Measurements from ENCODE around the gene ARFRP1. TPM values are rescaled to one million over a fixed set of nuclear protein-coding genes. Genes with fewer than 3 reads are reported as not detected.

Gene ARFRP1
- total RNA-seq, 2 experiments from 2014 or later: 53.3 to 82.1 TPM

DNA sequence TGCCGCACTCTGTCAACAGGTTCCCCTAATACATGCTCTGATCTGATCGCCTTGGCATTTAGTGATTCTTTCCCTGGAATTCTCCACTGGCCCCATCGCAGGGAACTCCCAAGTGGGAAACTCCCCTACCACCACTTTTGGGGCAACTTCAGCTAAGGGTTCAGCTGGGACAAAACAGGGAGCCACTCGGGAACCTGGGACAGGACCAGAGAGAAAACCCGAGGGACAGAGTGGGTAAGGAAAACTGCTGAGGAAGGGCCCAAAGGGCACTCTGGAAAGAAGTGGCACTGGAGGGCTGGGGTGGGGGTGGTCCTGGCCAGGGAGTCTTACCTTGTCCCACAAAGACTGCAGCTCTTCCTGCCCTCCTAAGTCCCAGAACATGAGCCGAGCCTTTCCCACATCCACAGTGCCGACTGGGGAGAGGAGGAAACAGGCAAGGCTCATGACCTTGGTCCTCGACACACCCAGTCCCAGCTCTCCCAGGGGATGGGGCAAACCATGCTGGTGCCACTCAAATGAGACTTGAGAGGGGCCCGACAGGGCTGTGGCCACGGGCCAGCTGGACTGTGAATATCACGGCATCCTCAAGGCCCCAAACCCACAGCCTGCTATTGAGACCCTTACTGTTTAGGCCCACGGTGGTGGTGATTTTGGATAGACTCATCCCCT lies 1.6 kb downstream of the ARFRP1 start:
- Histone ChIP-seq H3K4me3 (ENCODE audit: low read depth, low read length, poor library complexity, severe bottlenecking) (peak overlapping the region; percentile 97), H3K79me2 (ENCODE audit: insufficient read depth, low read depth, low read length) (peaks cover 53% of the 10 kb centered on the region), H2AFZ (ENCODE audit: low read length) (no peak overlapping the region), H4K20me1 (ENCODE audit: insufficient read depth, low read length) (peaks cover 8% of the 10 kb centered on the region; the same call in 1 of the 2 replicates), H3K4me2 (ENCODE audit: low read length) (peak overlapping the region; percentile 79), H3K9me2 (ENCODE audit: insufficient read depth, low read length) (no peaks in the 10 kb centered on the region), H3K36me3 (ENCODE audit: insufficient read depth, low read length) (peaks cover 63% of the 10 kb centered on the region), H3K27ac (ENCODE audit: low read depth, low read length, poor library complexity, severe bottlenecking) (peak overlapping the region; percentile 71), H3K9me3 (ENCODE audit: low read length) (no peaks in the 10 kb centered on the region), H3K4me1 (ENCODE audit: insufficient read depth, low read length, poor library complexity, severe bottlenecking) (peaks cover 28% of the 10 kb centered on the region)
- POLR2A ChIA-PET: interaction anchor here (0.7 kb wide), 1 partner anchor 65 kb away, joined by 4 read pairs; no protein-coding TSS in a partner anchor
- no peak for TF ChIP-seq EZH2phosphoT487 (IDR thresholded peaks at IDR 0.05; ENCODE audit: borderline replicate concordance, low read depth, low read length)
- TF ChIP-seq, protein P1, sequence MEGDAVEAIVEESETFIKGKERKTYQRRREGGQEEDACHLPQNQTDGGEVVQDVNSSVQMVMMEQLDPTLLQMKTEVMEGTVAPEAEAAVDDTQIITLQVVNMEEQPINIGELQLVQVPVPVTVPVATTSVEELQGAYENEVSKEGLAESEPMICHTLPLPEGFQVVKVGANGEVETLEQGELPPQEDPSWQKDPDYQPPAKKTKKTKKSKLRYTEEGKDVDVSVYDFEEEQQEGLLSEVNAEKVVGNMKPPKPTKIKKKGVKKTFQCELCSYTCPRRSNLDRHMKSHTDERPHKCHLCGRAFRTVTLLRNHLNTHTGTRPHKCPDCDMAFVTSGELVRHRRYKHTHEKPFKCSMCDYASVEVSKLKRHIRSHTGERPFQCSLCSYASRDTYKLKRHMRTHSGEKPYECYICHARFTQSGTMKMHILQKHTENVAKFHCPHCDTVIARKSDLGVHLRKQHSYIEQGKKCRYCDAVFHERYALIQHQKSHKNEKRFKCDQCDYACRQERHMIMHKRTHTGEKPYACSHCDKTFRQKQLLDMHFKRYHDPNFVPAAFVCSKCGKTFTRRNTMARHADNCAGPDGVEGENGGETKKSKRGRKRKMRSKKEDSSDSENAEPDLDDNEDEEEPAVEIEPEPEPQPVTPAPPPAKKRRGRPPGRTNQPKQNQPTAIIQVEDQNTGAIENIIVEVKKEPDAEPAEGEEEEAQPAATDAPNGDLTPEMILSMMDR (conservative IDR thresholded peaks at IDR 0.05; ENCODE audit: low read length): no peak
- CTCF ChIA-PET (ENCODE audit: unreplicated experiment): interaction anchor here (0.8 kb wide), 1 partner anchor 30 kb away, joined by 5 read pairs; the partner anchor contains the start of gene LIME1
- DNase-seq (ENCODE audit: low spot score): no peak
- BruUV-seq (replicated peaks): TSS peak; percentile 61
- intact Hi-C loops (cut with micrococcal nuclease; ENCODE audit: unreplicated experiment): loop anchor here (2.0 to 5.0 kb wide), 2 partner anchors 41 to 81 kb away; no protein-coding TSS in a partner anchor

DNA sequence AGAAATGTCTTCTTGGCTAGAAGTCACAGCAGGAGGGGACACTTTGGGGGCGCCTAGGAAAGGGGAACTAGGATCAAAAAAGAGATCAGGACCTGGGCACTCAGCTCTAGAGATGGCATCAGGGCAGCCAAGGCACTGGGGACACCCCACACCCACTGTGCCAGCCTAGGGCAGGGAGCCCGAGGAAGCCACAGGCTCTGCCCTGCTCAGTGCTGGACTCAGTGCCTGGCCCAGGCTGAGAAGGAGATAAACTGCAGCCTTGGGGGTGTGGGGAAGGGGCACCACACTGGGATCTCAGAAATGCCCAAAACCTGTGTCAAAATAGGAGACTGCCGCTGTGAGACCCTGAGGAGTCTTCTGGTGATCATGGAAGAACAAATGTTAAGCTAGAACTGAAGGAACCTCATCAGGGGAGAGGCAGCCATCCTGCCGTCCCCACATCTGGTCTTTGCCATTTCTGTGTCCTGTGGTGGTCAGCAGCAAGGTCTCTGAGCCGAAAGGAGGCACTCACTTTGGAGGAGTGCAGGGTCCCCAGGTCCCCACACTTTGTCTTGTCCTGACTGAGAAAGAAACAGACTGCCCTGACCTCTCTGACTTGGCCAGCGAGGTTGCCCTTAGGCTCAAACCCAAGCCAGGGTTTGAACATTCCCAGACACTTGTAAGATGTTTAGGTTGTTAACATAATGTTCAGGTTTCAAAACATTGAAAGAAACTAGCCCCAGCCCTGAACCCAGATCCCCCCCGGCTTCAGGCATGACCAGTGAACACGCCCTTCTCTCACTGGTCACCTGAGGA lies 2.3 kb downstream of the ARFRP1 start:
- H3K4me1 ChIP-seq (ENCODE audit: insufficient read depth, low read length, poor library complexity, severe bottlenecking): peaks cover 21% of the 10 kb centered on the region
- peaks cover 46% of the 10 kb centered on the region for H3K79me2 ChIP-seq (ENCODE audit: insufficient read depth, low read depth, low read length)
- no peaks in the 10 kb centered on the region for H3K9me3 ChIP-seq (ENCODE audit: low read length)
- H2AFZ ChIP-seq (ENCODE audit: low read length): no peak overlapping the region
- no peak overlapping the region for H3K27ac ChIP-seq (ENCODE audit: low read depth, low read length, poor library complexity, severe bottlenecking)
- TF ChIP-seq, protein P1 (conservative IDR thresholded peaks at IDR 0.05; ENCODE audit: low read length): no peak
- TF ChIP-seq EZH2phosphoT487 (IDR thresholded peaks at IDR 0.05; ENCODE audit: borderline replicate concordance, low read depth, low read length): no peak
- H3K4me2 ChIP-seq (ENCODE audit: low read length): peak overlapping the region; percentile 79; the same call in 1 of the 2 replicates
- no peaks in the 10 kb centered on the region for H3K9me2 ChIP-seq (ENCODE audit: insufficient read depth, low read length)
- BruUV-seq (replicated peaks): no TSS peak
- no peak overlapping the region for H3K4me3 ChIP-seq (ENCODE audit: low read depth, low read length, poor library complexity, severe bottlenecking)
- no peak for DNase-seq (ENCODE audit: low spot score)
- peaks cover 56% of the 10 kb centered on the region for H3K36me3 ChIP-seq (ENCODE audit: insufficient read depth, low read length)
- POLR2A ChIA-PET: interaction anchor here (0.7 kb wide), 1 partner anchor 64 kb away, joined by 4 read pairs; no protein-coding TSS in a partner anchor
- CTCF ChIA-PET (ENCODE audit: unreplicated experiment): no interaction called here
- H4K20me1 ChIP-seq (ENCODE audit: insufficient read depth, low read length): peaks cover 8% of the 10 kb centered on the region; the same call in 1 of the 2 replicates
- intact Hi-C loops (cut with micrococcal nuclease; ENCODE audit: unreplicated experiment): loop anchor here (2.0 to 5.0 kb wide), 2 partner anchors 41 to 82 kb away; no protein-coding TSS in a partner anchor
